ENCODE measurements around the gene TBRG1. TPM values are rescaled to one million over a fixed set of nuclear protein-coding genes. Genes with fewer than 3 reads are reported as not detected.
"Not testable (repeated sequence)": the region's sequence is repeated elsewhere in the genome, so short reads cannot be mapped to it uniquely, and the experiment has no call there.

Gene TBRG1
- total RNA-seq, 1 experiment from 2014 or later, result 20.6 TPM

GRCh38 chr11:124597626-124598025, 25.0 kb upstream of the TBRG1 start:
- Histone ChIP-seq H3F3A (ENCODE audit: low read length, unreplicated experiment) (no peaks in the 10 kb centered on the region), H3K9ac (ENCODE audit: low read length) (no peak overlapping the region), H3K27me3 (ENCODE audit: low read length) (peaks cover 51% of the 10 kb centered on the region), H3K9me3 (ENCODE audit: low read length) (no peaks in the 10 kb centered on the region), H3K79me2 (ENCODE audit: low read length) (no peaks in the 10 kb centered on the region), H3K4me1 (ENCODE audit: insufficient read depth, low read length) (peaks cover 15% of the 10 kb centered on the region), H3K4me2 (ENCODE audit: low read length) (no peak overlapping the region), H3K36me3 (ENCODE audit: low read depth, low read length) (no peaks in the 10 kb centered on the region), H3K27ac (ENCODE audit: low read length) (no peak overlapping the region), H3K9me2 (replicated peaks; ENCODE audit: low read length) (no peaks in the 10 kb centered on the region), H4K20me1 (ENCODE audit: low read length) (no peaks in the 10 kb centered on the region), H3K4me3 (ENCODE audit: low read length) (no peak overlapping the region), H2AFZ (ENCODE audit: low read length) (no peak overlapping the region)
- no TSS peak for BruUV-seq (replicated peaks)
- TF ChIP-seq, protein P1, sequence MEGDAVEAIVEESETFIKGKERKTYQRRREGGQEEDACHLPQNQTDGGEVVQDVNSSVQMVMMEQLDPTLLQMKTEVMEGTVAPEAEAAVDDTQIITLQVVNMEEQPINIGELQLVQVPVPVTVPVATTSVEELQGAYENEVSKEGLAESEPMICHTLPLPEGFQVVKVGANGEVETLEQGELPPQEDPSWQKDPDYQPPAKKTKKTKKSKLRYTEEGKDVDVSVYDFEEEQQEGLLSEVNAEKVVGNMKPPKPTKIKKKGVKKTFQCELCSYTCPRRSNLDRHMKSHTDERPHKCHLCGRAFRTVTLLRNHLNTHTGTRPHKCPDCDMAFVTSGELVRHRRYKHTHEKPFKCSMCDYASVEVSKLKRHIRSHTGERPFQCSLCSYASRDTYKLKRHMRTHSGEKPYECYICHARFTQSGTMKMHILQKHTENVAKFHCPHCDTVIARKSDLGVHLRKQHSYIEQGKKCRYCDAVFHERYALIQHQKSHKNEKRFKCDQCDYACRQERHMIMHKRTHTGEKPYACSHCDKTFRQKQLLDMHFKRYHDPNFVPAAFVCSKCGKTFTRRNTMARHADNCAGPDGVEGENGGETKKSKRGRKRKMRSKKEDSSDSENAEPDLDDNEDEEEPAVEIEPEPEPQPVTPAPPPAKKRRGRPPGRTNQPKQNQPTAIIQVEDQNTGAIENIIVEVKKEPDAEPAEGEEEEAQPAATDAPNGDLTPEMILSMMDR (conservative IDR thresholded peaks at IDR 0.05; ENCODE audit: low read depth, low read length), result no peak
- TF ChIP-seq EZH2 (IDR thresholded peaks at IDR 0.05; ENCODE audit: low read length, unreplicated experiment) (no peak), EZH2phosphoT487 (IDR thresholded peaks at IDR 0.05; ENCODE audit: borderline replicate concordance, low read length) (no peak)
- intact Hi-C loops (cut with micrococcal nuclease), result no loop called here
- ATAC-seq, result no peak
- DNase-seq, result no peak
- ChIA-PET CTCF (no interaction called here), POLR2A (ENCODE audit: unreplicated experiment) (no interaction called here)

DNA sequence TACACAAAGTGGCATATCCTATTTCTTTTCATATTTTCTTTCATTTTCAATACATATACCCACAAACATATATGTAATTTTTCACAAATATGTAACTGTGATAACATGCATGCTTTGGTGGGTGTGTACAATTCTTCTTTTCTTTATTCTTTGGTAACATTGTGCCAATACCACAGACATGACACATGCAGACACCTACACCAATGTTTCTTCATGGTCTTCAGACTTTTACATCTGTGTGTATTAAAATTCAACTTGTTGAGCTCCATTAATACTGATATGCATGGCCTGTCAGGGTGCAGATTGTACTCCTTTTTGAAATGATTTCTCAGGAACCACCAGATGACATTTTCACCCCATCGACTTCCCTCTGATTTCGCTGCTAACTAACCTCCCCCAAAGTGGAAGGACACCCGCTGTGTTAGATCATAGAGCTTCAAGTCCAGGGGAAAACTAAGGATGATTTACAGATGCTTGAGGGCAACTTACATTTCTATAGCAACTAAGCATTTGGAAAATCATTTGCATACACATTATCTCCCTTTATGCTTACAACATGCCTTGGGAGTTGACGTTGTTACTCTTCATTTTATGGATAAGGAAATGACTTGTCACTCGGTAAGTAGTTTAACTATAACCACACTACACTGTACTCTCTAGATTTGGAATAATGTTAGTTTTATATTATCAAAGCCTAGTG, 21.9 kb upstream of the TBRG1 start:
- no peaks in the 10 kb centered on the region for H3F3A ChIP-seq (ENCODE audit: low read length, unreplicated experiment)
- no TSS peak for BruUV-seq (replicated peaks)
- no peak overlapping the region for H3K27ac ChIP-seq (ENCODE audit: low read length)
- peaks cover 23% of the 10 kb centered on the region for H3K27me3 ChIP-seq (ENCODE audit: low read length)
- H3K4me3 ChIP-seq (ENCODE audit: low read length), result no peak overlapping the region
- H3K9me3 ChIP-seq (ENCODE audit: low read length), result no peaks in the 10 kb centered on the region
- H4K20me1 ChIP-seq (ENCODE audit: low read length), result no peaks in the 10 kb centered on the region
- no peak for DNase-seq
- intact Hi-C loops (cut with micrococcal nuclease), result no loop called here
- ChIA-PET CTCF (interaction anchor here (0.5 kb wide), 1 partner anchor 35 kb away, joined by 3 read pairs; no protein-coding TSS in a partner anchor), POLR2A (ENCODE audit: unreplicated experiment) (no interaction called here)
- H3K4me1 ChIP-seq (ENCODE audit: insufficient read depth, low read length), result peaks cover 19% of the 10 kb centered on the region
- TF ChIP-seq, protein P1 (conservative IDR thresholded peaks at IDR 0.05; ENCODE audit: low read depth, low read length), result no peak
- TF ChIP-seq EZH2phosphoT487 (IDR thresholded peaks at IDR 0.05; ENCODE audit: borderline replicate concordance, low read length) (no peak), EZH2 (IDR thresholded peaks at IDR 0.05; ENCODE audit: low read length, unreplicated experiment) (no peak)
- H2AFZ ChIP-seq (ENCODE audit: low read length), result no peak overlapping the region
- H3K36me3 ChIP-seq (ENCODE audit: low read depth, low read length), result no peaks in the 10 kb centered on the region
- H3K9ac ChIP-seq (ENCODE audit: low read length), result no peak overlapping the region
- H3K4me2 ChIP-seq (ENCODE audit: low read length), result no peak overlapping the region
- ATAC-seq, result no peak
- H3K79me2 ChIP-seq (ENCODE audit: low read length), result no peaks in the 10 kb centered on the region
- no peaks in the 10 kb centered on the region for H3K9me2 ChIP-seq (replicated peaks; ENCODE audit: low read length)

- CTCF ChIA-PET, result interaction anchor here (0.5 to 1.0 kb wide), 2 partner anchors 186 to 198 kb away, joined by 3 read pairs; no protein-coding TSS in a partner anchor
- no peaks in the 10 kb centered on the region for H3K9me2 ChIP-seq (replicated peaks; ENCODE audit: low read length)
- intact Hi-C loops (cut with micrococcal nuclease), result no loop called here
- peak overlapping the region; percentile 4; the same call in 1 of the 2 replicates for H3K4me2 ChIP-seq (ENCODE audit: low read length)
- H3K79me2 ChIP-seq (ENCODE audit: low read length), result no peaks in the 10 kb centered on the region
- no peaks in the 10 kb centered on the region for H3K9me3 ChIP-seq (ENCODE audit: low read length)
- H3F3A ChIP-seq (ENCODE audit: low read length, unreplicated experiment), result no peaks in the 10 kb centered on the region
- peaks cover 19% of the 10 kb centered on the region for H3K4me1 ChIP-seq (ENCODE audit: insufficient read depth, low read length)
- H3K36me3 ChIP-seq (ENCODE audit: low read depth, low read length), result no peaks in the 10 kb centered on the region
- BruUV-seq (replicated peaks), result no TSS peak
- H3K27me3 ChIP-seq (ENCODE audit: low read length), result peaks cover 8% of the 10 kb centered on the region; the same call in 1 of the 2 replicates
- H3K27ac ChIP-seq (ENCODE audit: low read length), result peak overlapping the region; percentile 51
- POLR2A ChIA-PET (ENCODE audit: unreplicated experiment), result interaction anchor here (0.7 kb wide), 1 partner anchor 20 kb away, joined by 5 read pairs; no protein-coding TSS in a partner anchor
- peak; percentile 88 for ATAC-seq
- H3K4me3 ChIP-seq (ENCODE audit: low read length), result no peak overlapping the region
- peak; percentile 92 for DNase-seq
- TF ChIP-seq, protein P1 (conservative IDR thresholded peaks at IDR 0.05; ENCODE audit: low read depth, low read length), result no peak
- TF ChIP-seq EZH2 (IDR thresholded peaks at IDR 0.05; ENCODE audit: low read length, unreplicated experiment), result no peak
- TF ChIP-seq EZH2phosphoT487 (IDR thresholded peaks at IDR 0.05; ENCODE audit: borderline replicate concordance, low read length), result no peak
- H2AFZ ChIP-seq (ENCODE audit: low read length), result no peak overlapping the region
- no peaks in the 10 kb centered on the region for H4K20me1 ChIP-seq (ENCODE audit: low read length)
- no peak overlapping the region for H3K9ac ChIP-seq (ENCODE audit: low read length)
Measured at GRCh38 chr11:124602193-124602592, 20.5 kb upstream of the TBRG1 start.

DNA sequence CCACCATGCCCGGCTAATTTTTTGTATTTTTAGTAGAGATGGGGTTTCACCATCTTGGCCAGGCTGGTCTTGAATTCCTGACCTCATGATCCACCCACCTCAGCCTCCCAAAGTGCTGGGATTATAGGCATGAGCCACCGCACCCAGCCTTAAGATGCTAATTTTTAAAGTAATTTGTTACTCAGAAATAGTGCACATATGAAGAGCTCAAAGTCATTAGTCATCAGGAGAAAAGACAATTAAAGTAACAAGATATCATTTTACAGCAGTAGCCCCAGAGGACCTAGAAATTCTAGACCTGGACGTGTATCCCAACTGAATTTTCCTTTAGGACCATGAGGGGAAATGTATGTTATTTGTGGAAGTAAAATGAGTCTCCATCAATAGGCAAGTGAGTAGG, 19.9 kb upstream of the TBRG1 start:
- H3F3A ChIP-seq (ENCODE audit: low read length, unreplicated experiment); intact Hi-C loops (cut with micrococcal nuclease); H3K9me2 ChIP-seq (replicated peaks; ENCODE audit: low read length); H3K9me3 ChIP-seq (ENCODE audit: low read length); BruUV-seq (replicated peaks); H3K36me3 ChIP-seq (ENCODE audit: low read depth, low read length); H3K9ac ChIP-seq (ENCODE audit: low read length); H4K20me1 ChIP-seq (ENCODE audit: low read length); H3K79me2 ChIP-seq (ENCODE audit: low read length); H3K27me3 ChIP-seq (ENCODE audit: low read length); H2AFZ ChIP-seq (ENCODE audit: low read length); H3K4me3 ChIP-seq (ENCODE audit: low read length): not testable (repeated sequence)
- ChIA-PET POLR2A (ENCODE audit: unreplicated experiment) (interaction anchor here (0.7 kb wide), 1 partner anchor 20 kb away, joined by 5 read pairs; no protein-coding TSS in a partner anchor), CTCF (interaction anchor here (0.5 to 1.0 kb wide), 2 partner anchors 187 to 199 kb away, joined by 3 read pairs; no protein-coding TSS in a partner anchor)
- DNase-seq (peak; percentile 39), ATAC-seq (peak; percentile 21; the same call in 1 of the 2 replicates)
- H3K4me2 ChIP-seq (ENCODE audit: low read length), result peak overlapping the region; percentile 25; the same call in 1 of the 2 replicates
- peaks cover 19% of the 10 kb centered on the region for H3K4me1 ChIP-seq (ENCODE audit: insufficient read depth, low read length)
- peak overlapping the region; percentile 47 for H3K27ac ChIP-seq (ENCODE audit: low read length)
